WTC11 (cell line): ENCODE results near the gene VDR. TPM values are rescaled to one million over a fixed set of nuclear protein-coding genes. Genes with fewer than 3 reads are reported as not detected.

ENCODE experiments used
- ATAC-seq: fragments of 200-7000 bp; cut with Tn5 transposase; 2 replicates; pipeline ENCODE4 v1.10.0; 2021; ENCODE audit warnings: mild to moderate bottlenecking, moderate library complexity
- Bru-seq: library from RNA; stranded (reverse); fragments of 400-500 nt; gene quantifications from one replicate; lab custom pipeline; 2021; lab: Mats Ljungman, UMichigan
- CTCF ChIA-PET: fragments of 300-600 bp; sonication (Branson Sonifier 250); formaldehyde crosslinking; loops from one replicate; lab custom pipeline; 2021; ENCODE audit warnings: antibody characterized with exemption; lab: Charles Lee
- POLR2A ChIA-PET: fragments of 350-600 bp; sonication (Branson Sonifier 250); formaldehyde crosslinking; loops from one replicate; lab custom pipeline; 2021; ENCODE audit warnings: antibody characterized with exemption; lab: Charles Lee
- DNase-seq: peaks from one replicate; pipeline ENCODE4 v3.0.0; 2021; ENCODE audit warnings: low spot score
- H3K27ac Mint-ChIP-seq: 2 replicates; pipeline ENCODE4 v1.8.0; 2021; ENCODE audit warnings: mixed read lengths
- H3K27me3 Mint-ChIP-seq: 2 replicates; pipeline ENCODE4 v1.8.0; 2021; ENCODE audit warnings: low read depth, mild to moderate bottlenecking, moderate library complexity, mixed read lengths
- H3K36me3 Mint-ChIP-seq: 2 replicates; pipeline ENCODE4 v1.8.0; 2021; ENCODE audit warnings: mixed read lengths
- H3K4me1 Mint-ChIP-seq: 2 replicates; pipeline ENCODE4 v1.8.0; 2022; ENCODE audit warnings: mixed read lengths
- H3K4me3 Mint-ChIP-seq: 2 replicates; pipeline ENCODE4 v1.8.0; 2021; ENCODE audit warnings: mild to moderate bottlenecking, moderate library complexity, mixed read lengths
- H3K9me3 Mint-ChIP-seq: 2 replicates; pipeline ENCODE4 v1.8.0; 2021; ENCODE audit warnings: mixed read lengths
- ARID4B ChIP-seq: sonication (generic); formaldehyde crosslinking; IDR thresholded peaks from 2 replicates; pipeline ENCODE4 v1.8.0; 2023; ENCODE audit warnings: missing genetic modification reagents, mild to moderate bottlenecking, borderline replicate concordance
- E2F5 ChIP-seq: sonication (generic); formaldehyde crosslinking; IDR thresholded peaks from 2 replicates; pipeline ENCODE4 v1.8.1; 2022; ENCODE audit warnings: mild to moderate bottlenecking, moderate library complexity, missing genetic modification reagents
- ESRRA ChIP-seq: sonication (generic); formaldehyde crosslinking; IDR thresholded peaks from 2 replicates; pipeline ENCODE4 v1.8.1; 2022; ENCODE audit warnings: mild to moderate bottlenecking, missing genetic modification reagents, borderline replicate concordance
- ETV6 ChIP-seq: sonication (generic); formaldehyde crosslinking; IDR thresholded peaks from 2 replicates; pipeline ENCODE4 v1.8.1; 2022; ENCODE audit warnings: mild to moderate bottlenecking, missing genetic modification reagents
- FOXP1 ChIP-seq: sonication (generic); formaldehyde crosslinking; IDR thresholded peaks from 2 replicates; pipeline ENCODE4 v1.8.0; 2022; ENCODE audit warnings: missing genetic modification reagents, mild to moderate bottlenecking, moderate library complexity, borderline replicate concordance
- HMGXB4 ChIP-seq: sonication (generic); formaldehyde crosslinking; IDR thresholded peaks from 2 replicates; pipeline ENCODE4 v1.8.1; 2023; ENCODE audit warnings: mild to moderate bottlenecking, moderate library complexity, missing genetic modification reagents
- IRF1 ChIP-seq: sonication (generic); formaldehyde crosslinking; IDR thresholded peaks from 2 replicates; pipeline ENCODE4 v1.8.0; 2023; ENCODE audit warnings: missing genetic modification reagents
- JAZF1 ChIP-seq: fragments of 250-450 bp; sonication (Bioruptor Pico); IDR thresholded peaks from 2 replicates; pipeline ENCODE4 v1.9.0; 2021; ENCODE audit warnings: moderate library complexity, mild to moderate bottlenecking, inconsistent platforms
- KAT7 ChIP-seq: sonication (generic); formaldehyde crosslinking; IDR thresholded peaks from 2 replicates; pipeline ENCODE4 v1.8.1; 2023; ENCODE audit warnings: missing genetic modification reagents, mild to moderate bottlenecking, borderline replicate concordance
- MAX ChIP-seq: sonication (generic); formaldehyde crosslinking; IDR thresholded peaks from 2 replicates; pipeline ENCODE4 v1.8.0; 2022; ENCODE audit warnings: mild to moderate bottlenecking, missing genetic modification reagents
- OVOL2 ChIP-seq: fragments of 250-450 bp; sonication (Bioruptor Pico); IDR thresholded peaks from 2 replicates; pipeline ENCODE4 v1.9.0; 2021; ENCODE audit warnings: mild to moderate bottlenecking, borderline replicate concordance
- PRDM15 ChIP-seq: sonication (generic); formaldehyde crosslinking; IDR thresholded peaks from 2 replicates; pipeline ENCODE4 v1.8.0; 2022; ENCODE audit warnings: missing genetic modification reagents
- PRRX2 ChIP-seq: fragments of 250-450 bp; sonication (Bioruptor Pico); IDR thresholded peaks from 2 replicates; pipeline ENCODE4 v1.8.0; 2021; ENCODE audit warnings: mild to moderate bottlenecking
- RELA ChIP-seq: sonication (generic); formaldehyde crosslinking; IDR thresholded peaks from 2 replicates; pipeline ENCODE4 v1.8.1; 2022; ENCODE audit warnings: missing genetic modification reagents, mild to moderate bottlenecking, borderline replicate concordance
- SMAD3 ChIP-seq: sonication (generic); formaldehyde crosslinking; IDR thresholded peaks from 2 replicates; pipeline ENCODE4 v1.8.0; 2022; ENCODE audit warnings: missing genetic modification reagents, mild to moderate bottlenecking, borderline replicate concordance
- ZNF232 ChIP-seq: sonication (generic); formaldehyde crosslinking; IDR thresholded peaks from 2 replicates; pipeline ENCODE4 v1.8.0; 2022; ENCODE audit warnings: mild to moderate bottlenecking, missing genetic modification reagents
- ZNF281 ChIP-seq: sonication (generic); formaldehyde crosslinking; IDR thresholded peaks from 2 replicates; pipeline ENCODE4 v1.8.0; 2023; ENCODE audit warnings: mild to moderate bottlenecking, missing genetic modification reagents
- ZNF423 ChIP-seq: fragments of 250-450 bp; sonication (Bioruptor Pico); IDR thresholded peaks from 2 replicates; pipeline ENCODE4 v2.1.2; 2022; ENCODE audit warnings: mild to moderate bottlenecking, moderate library complexity
- long read RNA-seq, 3 experiments: library from RNA in 1 of 3; library from capped mRNA in 1 of 3; library from polyadenylated mRNA in 1 of 3; unstranded in 2 of 3; stranded (forward) in 1 of 3; transcript quantifications; one replicate each; pipeline ENCODE4 v2.0.0, GENCODE V29; 2021
- total RNA-seq: library from RNA; stranded (reverse); gene quantifications from 3 replicates; pipeline ENCODE4 v1.2.3, GENCODE V29; 2021

The VDR gene
- total RNA-seq (0.76 to 1.3 TPM (median 0.76 TPM) in 3 replicates), Bru-seq, nascent RNA (percentile 25 among the genes with signal in this experiment)
- long read RNA-seq, experiment 1, full-length matches to known transcripts = 3 of 4 reads
- long read RNA-seq, experiment 1, partial matches to known transcripts = 0 of 4 reads
- long read RNA-seq, experiment 1, other reads (novel, unspliced or antisense) = 1 of 4 reads
- long read RNA-seq, experiment 2, partial matches to known transcripts = 0 of 1 reads
- long read RNA-seq, experiment 2, other reads (novel, unspliced or antisense) = 1 of 1 reads
- long read RNA-seq, experiment 3 = 0 reads

- peak within 1 kb of the TSS; percentile 89 for H3K27ac Mint-ChIP-seq
- peaks cover 92% of the 10 kb centered on the region for H3K27me3 Mint-ChIP-seq
- DNase-seq (peak; percentile 83), ATAC-seq (peak; percentile 86)
- H3K9me3 Mint-ChIP-seq = no peaks in the 10 kb centered on the region
- H3K4me3 Mint-ChIP-seq = peak within 1 kb of the TSS; percentile 73
- ChIA-PET CTCF (interaction anchor here (0.6 to 4.6 kb wide), 68 partner anchors 10 to 293 kb away, joined by 3 to 95 read pairs (median 5); partner anchors contain the start of genes ASB8, ENDOU, HDAC7 and PFKM), POLR2A (interaction anchor here (0.5 to 1.5 kb wide), 13 partner anchors 39 to 293 kb away, joined by 3 to 9 read pairs (median 3); partner anchors contain the start of genes SENP1 and TMEM106C)
- H3K4me1 Mint-ChIP-seq = peaks cover 14% of the 10 kb centered on the region
- no peaks in the 10 kb centered on the region for H3K36me3 Mint-ChIP-seq
- TF ChIP-seq ZNF423 (peak; percentile 43; the same call in 1 of the 2 replicates), SMAD3 (CRISPR knock-in tag) (0 out of 2 replicates have a peak, but pooled peaks have one; percentile 30), ESRRA (CRISPR knock-in tag) (no peak), ETV6 (peak; percentile 64; the same call in 1 of the 2 replicates), MAX (CRISPR knock-in tag) (peak; percentile 77), ZNF281 (0 out of 2 replicates have a peak, but pooled peaks have one; percentile 51), FOXP1 (CRISPR knock-in tag) (peak; percentile 52; the same call in 1 of the 2 replicates), OVOL2 (CRISPR knock-in tag) (no peak), ZNF232 (CRISPR knock-in tag) (no peak), HMGXB4 (peak; percentile 86; the same call in 1 of the 2 replicates), KAT7 (CRISPR knock-in tag) (0 out of 2 replicates have a peak, but pooled peaks have one; percentile 16), IRF1 (CRISPR knock-in tag) (0 out of 2 replicates have a peak, but pooled peaks have one; percentile 15), PRRX2 (CRISPR knock-in tag) (0 out of 2 replicates have a peak, but pooled peaks have one; percentile 13), ARID4B (CRISPR knock-in tag) (peak; percentile 31; the same call in 1 of the 2 replicates), PRDM15 (0 out of 2 replicates have a peak, but pooled peaks have one; percentile 30), JAZF1 (CRISPR knock-in tag) (no peak), E2F5 (CRISPR knock-in tag) (peak; percentile 67; the same call in 1 of the 2 replicates), RELA (CRISPR knock-in tag) (no peak)
Observed at GRCh38 chr12:47904713-47905709, at the start of gene VDR. Gene VDR, minus strand, starts transcription at chr12:47904994. Its CDS starts 25,881 bp downstream, at chr12:47879113.
